Endodermal cell (in vitro differentiated cells): ENCODE data around the gene DNAJC5G. TPM values are rescaled to one million over a fixed set of nuclear protein-coding genes. Genes with fewer than 3 reads are reported as not detected.

Experiments
- DNase-seq: peaks from one replicate; pipeline ENCODE4 v3.0.0-alpha.2; 2017
- H3K27ac ChIP-seq: 2 replicates; pipeline ENCODE4 v1.5.1; 2013; ENCODE audit warnings: mild to moderate bottlenecking, low read depth, low read length, moderate library complexity
- H3K27me3 ChIP-seq: 2 replicates; pipeline ENCODE4 v1.6.1; 2013; ENCODE audit warnings: mild to moderate bottlenecking, low read length, moderate library complexity; ENCODE audit not compliant: insufficient read depth, control insufficient read depth, poor library complexity, severe bottlenecking
- H3K36me3 ChIP-seq: 2 replicates; pipeline ENCODE4 v1.7.0; 2013; ENCODE audit warnings: mild to moderate bottlenecking, low read length, moderate library complexity; ENCODE audit not compliant: control insufficient read depth, insufficient read depth
- H3K4me1 ChIP-seq: one replicate; pipeline ENCODE4 v1.7.0; 2013; ENCODE audit warnings: low read length; ENCODE audit not compliant: control insufficient read depth, insufficient read depth
- H3K4me3 ChIP-seq: 2 replicates; pipeline ENCODE4 v1.5.1; 2013; ENCODE audit warnings: mild to moderate bottlenecking, low read length, moderate library complexity
- H3K9ac ChIP-seq: 2 replicates; pipeline ENCODE4 v1.6.1; 2013; ENCODE audit warnings: mild to moderate bottlenecking, low read length, moderate library complexity; ENCODE audit not compliant: poor library complexity, severe bottlenecking; ENCODE audit errors: extremely low read depth
- H3K9me3 ChIP-seq: 2 replicates; pipeline ENCODE4 v1.6.1; 2013; ENCODE audit warnings: mild to moderate bottlenecking, low read length, moderate library complexity; ENCODE audit not compliant: control insufficient read depth
- H3K27ac Mint-ChIP-seq: 2 replicates; pipeline ENCODE4 v1.8.0; 2020; ENCODE audit warnings: mixed read lengths
- H3K27me3 Mint-ChIP-seq: 2 replicates; pipeline ENCODE4 v1.8.0; 2021; ENCODE audit warnings: mild to moderate bottlenecking, mixed read lengths; ENCODE audit not compliant: insufficient read depth
- H3K36me3 Mint-ChIP-seq: 2 replicates; pipeline ENCODE4 v1.8.0; 2020; ENCODE audit warnings: low read depth, mixed read lengths
- H3K4me1 Mint-ChIP-seq: 2 replicates; pipeline ENCODE4 v1.8.0; 2020; ENCODE audit warnings: mixed read lengths
- H3K4me3 Mint-ChIP-seq: 2 replicates; pipeline ENCODE4 v1.8.0; 2020; ENCODE audit warnings: mild to moderate bottlenecking, moderate library complexity, mixed read lengths
- H3K9me3 Mint-ChIP-seq: 2 replicates; pipeline ENCODE4 v1.8.0; 2020; ENCODE audit warnings: mild to moderate bottlenecking, mixed read lengths
- CTCF ChIP-seq: fragments of 200-600 bp; sonication (generic); conservative IDR thresholded peaks from 2 replicates; pipeline ENCODE4 v1.5.0; 2021; ENCODE audit warnings: antibody characterized with exemption, mild to moderate bottlenecking
- WGBS, 2 experiments: methylation state at CpG; one replicate each; pipeline versions ENCODE4 v1.1.5 to v1.1.7; 2013; ENCODE audit warnings: missing lambda C conversion rate in 2 of 2, mixed read lengths in 1 of 2; ENCODE audit not compliant: insufficient coverage in 1 of 2, insufficient read length in 1 of 2; 5-methylcytosine and 5-hydroxymethylcytosine counted together
- total RNA-seq, 2 donors: library from RNA; stranded (reverse); fragmentation: NEBNext Ultra II Directional in 1 of 2; extraction: Animal tissue kit (Norgen Biotek cat#: 25700) in 1 of 2; gene quantifications; 2 replicates in 1 of 2; 3 replicates in 1 of 2; pipeline ENCODE4 v1.2.1, GENCODE V29; 2021

DNAJC5G gene
- total RNA-seq, 2 donors from 2014 or later, result 0.49 TPM; not detected in 1

DNA sequence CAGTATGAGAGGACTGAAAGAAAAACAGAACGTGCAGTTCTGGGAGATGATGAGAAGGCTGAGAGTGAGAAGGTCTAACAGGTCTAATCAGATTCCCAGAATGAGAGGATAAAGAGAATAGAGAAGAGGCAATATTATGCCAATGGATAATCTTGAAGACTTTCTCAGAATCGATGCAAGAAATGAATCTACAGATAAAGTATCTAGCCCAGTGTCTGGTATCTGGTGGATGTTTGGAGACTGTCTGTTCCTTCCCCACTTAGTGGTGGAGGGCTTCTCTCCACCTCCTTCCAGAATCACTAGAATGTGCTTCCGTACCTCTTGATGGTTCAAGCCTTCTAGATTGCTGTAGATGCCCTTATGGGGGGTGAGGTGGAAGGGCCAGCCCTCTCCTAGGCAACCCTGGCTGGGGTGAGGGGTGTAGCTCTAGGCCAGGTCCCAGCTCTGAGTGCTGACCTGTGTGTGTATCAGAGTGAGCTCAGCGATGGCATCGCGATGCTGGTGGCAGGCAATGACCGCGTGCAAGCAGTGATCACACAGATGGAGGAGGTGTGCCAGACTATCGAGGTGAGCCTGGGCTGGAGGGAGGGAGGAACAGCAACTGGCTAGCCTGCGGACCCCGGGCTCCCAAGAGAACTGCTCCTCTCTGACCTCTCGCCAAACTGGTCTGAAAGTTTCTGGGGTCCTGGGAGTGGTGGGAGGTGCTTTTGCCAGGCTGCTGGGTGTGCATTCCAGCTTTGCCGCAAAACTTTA is 29.4 kb downstream of the DNAJC5G start:
- peaks cover 2% of the 10 kb centered on the region for H3K4me1 Mint-ChIP-seq
- Histone ChIP-seq H3K36me3 (no peaks in the 10 kb centered on the region), H3K4me1 (peaks cover 6% of the 10 kb centered on the region), H3K27ac (no peak overlapping the region), H3K9ac (no peak overlapping the region), H3K27me3 (peaks cover 55% of the 10 kb centered on the region), H3K4me3 (no peak overlapping the region), H3K9me3 (no peaks in the 10 kb centered on the region)
- no peak overlapping the region for H3K4me3 Mint-ChIP-seq
- TF ChIP-seq CTCF, result no peak
- WGBS, 2 experiments, result 85 to 89% methylated on average over 9 to 13 of the region's 13 CpGs
- peaks cover 51% of the 10 kb centered on the region for H3K27me3 Mint-ChIP-seq
- H3K9me3 Mint-ChIP-seq, result no peaks in the 10 kb centered on the region
- no peak overlapping the region for H3K27ac Mint-ChIP-seq
- H3K36me3 Mint-ChIP-seq, result peaks cover 6% of the 10 kb centered on the region
- no peak for DNase-seq

DNA sequence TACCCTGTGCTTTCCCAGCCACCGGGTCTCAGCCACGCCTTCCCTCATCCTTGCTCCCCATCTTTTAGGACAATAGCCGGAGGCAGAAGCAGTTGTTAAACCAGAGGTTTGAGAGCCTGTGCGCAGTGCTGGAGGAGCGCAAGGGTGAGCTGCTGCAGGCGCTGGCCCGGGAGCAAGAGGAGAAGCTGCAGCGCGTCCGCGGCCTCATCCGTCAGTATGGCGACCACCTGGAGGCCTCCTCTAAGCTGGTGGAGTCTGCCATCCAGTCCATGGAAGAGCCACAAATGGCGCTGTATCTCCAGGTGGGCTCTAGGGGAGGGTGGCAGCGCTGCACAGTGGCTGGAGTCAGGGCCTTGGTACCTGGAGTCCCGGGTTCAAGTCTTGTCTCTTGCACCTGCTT is 30.3 kb downstream of the DNAJC5G start:
- Mint-ChIP-seq H3K27ac (no peak overlapping the region), H3K4me3 (no peak overlapping the region), H3K36me3 (peaks cover 9% of the 10 kb centered on the region), H3K27me3 (peaks cover 51% of the 10 kb centered on the region), H3K4me1 (peaks cover 2% of the 10 kb centered on the region), H3K9me3 (no peaks in the 10 kb centered on the region)
- DNase-seq, result no peak
- H3K4me1 ChIP-seq, result peaks cover 6% of the 10 kb centered on the region
- TF ChIP-seq CTCF, result no peak
- no peaks in the 10 kb centered on the region for H3K36me3 ChIP-seq
- H3K9me3 ChIP-seq, result no peaks in the 10 kb centered on the region
- H3K4me3 ChIP-seq, result no peak overlapping the region
- H3K27ac ChIP-seq, result no peak overlapping the region
- H3K27me3 ChIP-seq, result peaks cover 57% of the 10 kb centered on the region
- no peak overlapping the region for H3K9ac ChIP-seq
- 95 to 99% methylated on average over 16 of the region's 16 CpGs for WGBS, 2 experiments

GRCh38 chr2:27306136-27306535 is 30.9 kb downstream of the DNAJC5G start:
- peaks cover 57% of the 10 kb centered on the region for H3K27me3 ChIP-seq
- peaks cover 51% of the 10 kb centered on the region for H3K27me3 Mint-ChIP-seq
- no peaks in the 10 kb centered on the region for H3K36me3 ChIP-seq
- H3K9ac ChIP-seq, result no peak overlapping the region
- no peak overlapping the region for H3K27ac Mint-ChIP-seq
- H3K4me3 Mint-ChIP-seq, result no peak overlapping the region
- no peak for TF ChIP-seq CTCF
- H3K9me3 ChIP-seq, result no peaks in the 10 kb centered on the region
- peak; percentile 56 for DNase-seq
- H3K36me3 Mint-ChIP-seq, result peaks cover 9% of the 10 kb centered on the region
- no peaks in the 10 kb centered on the region for H3K9me3 Mint-ChIP-seq
- no peak overlapping the region for H3K4me3 ChIP-seq
- H3K4me1 Mint-ChIP-seq, result peaks cover 2% of the 10 kb centered on the region
- peaks cover 6% of the 10 kb centered on the region for H3K4me1 ChIP-seq
- 74 to 88% methylated on average over 5 to 26 of the region's 26 CpGs for WGBS, 2 experiments
- no peak overlapping the region for H3K27ac ChIP-seq
